Left colon (tissue), 2 donors: Measurements from ENCODE around the gene RMRP. TPM values are rescaled to one million over a fixed set of nuclear protein-coding genes. Genes with fewer than 3 reads are reported as not detected.
A peak's percentile ranks its signal among the peaks of the same experiment; 100 is the strongest.

Experiments
- ATAC-seq: fragments of 200-7000 bp; cut with Tn5 transposase; one replicate; pipeline ENCODE4 v1.9.1; 2020; ENCODE audit warnings: mild to moderate bottlenecking, moderate library complexity
- DNase-seq, 2 donors: peaks; one replicate each; pipeline ENCODE4 v3.0.0-alpha.2; 2020
- intact Hi-C, 2 donors: fragments of 100-400 bp; cut with DNase I in 1 of 2; cut with micrococcal nuclease in 1 of 2; formaldehyde crosslinking; loops; one replicate each; pipeline versions ENCODE4 v1.11.2 to v1.14.0; 2022; cut with DNase I, micrococcal nuclease
- total RNA-seq, 2 donors: library from RNA; stranded (reverse); fragmentation: NEBNext Ultra II Directional; extraction: Animal tissue kit (Norgen Biotek cat#: 25700); gene quantifications; one replicate each; pipeline ENCODE4 v1.2.1, GENCODE V29; 2021
- donor health status: DM: no; HTN: no; CAD: no.
- donor health status: DM: yes; HTN: yes; CAD: no.

The RMRP gene
- total RNA-seq, 2 donors from 2014 or later = 19,198 to 30,979 TPM

DNA sequence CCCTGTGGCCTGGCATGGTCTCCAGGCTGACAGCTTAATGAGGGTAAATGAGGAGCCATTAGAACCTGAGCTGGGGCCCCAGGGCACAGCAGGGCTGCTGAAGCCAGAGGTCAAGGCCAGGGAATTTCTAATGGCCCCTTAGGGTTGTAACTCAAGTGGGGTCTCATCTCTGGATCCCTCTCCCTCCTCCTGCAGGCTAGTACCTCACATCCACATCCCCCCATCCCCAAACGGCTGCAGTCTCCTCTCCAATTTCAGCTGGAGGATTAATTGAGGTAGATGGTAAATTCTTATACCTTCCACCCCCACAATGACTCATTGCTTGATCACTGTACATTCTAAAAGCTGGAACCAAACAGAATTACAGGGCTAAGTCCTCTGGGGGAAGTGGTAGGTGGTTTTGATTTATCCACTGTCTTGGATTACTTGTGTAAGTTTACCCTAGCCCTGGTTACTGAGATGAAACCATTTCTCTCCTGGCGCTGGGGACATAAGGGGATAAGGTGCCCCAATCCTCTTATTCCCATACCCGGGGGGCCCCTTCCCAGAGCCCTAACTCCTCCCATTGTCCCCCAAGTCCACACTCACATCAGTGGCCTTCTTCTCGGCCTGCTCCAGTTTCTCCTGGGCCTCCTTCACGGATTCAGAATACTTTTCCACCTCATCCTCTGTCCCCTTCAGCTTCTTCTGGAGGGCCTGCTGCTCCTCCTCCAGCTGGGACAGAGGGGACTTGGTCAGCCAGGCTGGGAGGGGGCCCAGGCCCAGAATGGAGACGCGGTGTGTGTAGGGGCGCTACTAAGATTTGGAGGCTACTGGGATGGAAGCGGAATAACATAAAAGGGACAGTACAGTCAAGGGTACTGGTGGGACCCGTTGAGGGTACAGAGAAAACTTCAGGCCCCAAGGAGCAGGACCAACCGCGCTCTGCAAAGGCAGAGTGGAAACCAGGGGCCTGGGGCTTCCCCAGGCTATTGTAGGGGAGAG lies 31.0 kb upstream of the RMRP start:
- ATAC-seq = no peak
- DNase-seq = no peak
- intact Hi-C loops = no loop called here

DNA sequence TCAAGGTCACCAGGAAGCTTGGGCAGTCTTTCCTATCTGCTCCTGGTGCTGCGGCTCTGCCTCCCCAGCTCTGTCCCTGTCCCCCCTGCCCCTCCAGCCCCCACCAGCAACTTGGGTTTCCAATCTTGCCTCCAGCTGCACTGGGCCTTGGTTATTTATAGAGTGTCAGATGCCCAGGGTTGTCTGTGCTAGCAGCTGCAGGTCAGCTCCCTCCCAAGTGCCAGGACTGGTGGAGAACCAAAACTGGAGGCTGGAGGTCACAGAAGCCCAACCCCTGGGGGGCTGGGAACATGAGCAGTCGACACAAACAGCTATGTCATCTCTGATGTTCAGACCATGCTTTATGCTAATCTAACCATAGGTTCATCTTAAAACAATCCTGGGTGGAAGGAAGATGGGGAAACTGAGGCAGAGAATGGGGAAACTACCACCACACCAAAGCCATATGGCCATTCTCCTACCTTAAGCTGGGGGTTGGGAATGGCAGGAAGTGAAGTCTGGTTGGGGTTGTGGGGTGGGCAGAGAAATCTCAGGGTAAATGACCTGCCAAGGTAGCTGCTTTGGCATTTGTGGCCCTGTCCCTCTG lies 30.2 kb upstream of the RMRP start:
- intact Hi-C loops = no loop called here
- no peak for DNase-seq
- ATAC-seq = no peak

DNA sequence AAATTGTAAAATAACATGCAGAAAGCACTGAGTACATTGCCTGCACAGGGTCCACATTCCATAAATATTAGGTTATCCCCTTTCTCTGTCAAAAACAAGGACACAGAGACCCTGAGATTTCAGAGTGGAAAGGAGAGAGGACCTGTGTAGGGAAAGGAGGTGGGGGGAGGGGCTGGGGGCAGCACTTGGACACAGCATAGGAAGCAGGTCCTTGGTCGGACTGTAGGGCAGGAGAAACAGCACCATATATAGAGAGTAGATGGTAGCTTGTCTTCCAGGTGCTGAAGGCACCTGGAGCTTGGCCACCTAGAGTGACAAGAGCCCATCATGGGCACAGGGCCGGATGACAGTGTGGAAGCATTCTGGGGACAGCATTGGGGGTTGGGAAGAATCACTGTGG lies 29.5 kb upstream of the RMRP start:
- ATAC-seq (no peak), DNase-seq (no peak)
- intact Hi-C loops = no loop called here

DNA sequence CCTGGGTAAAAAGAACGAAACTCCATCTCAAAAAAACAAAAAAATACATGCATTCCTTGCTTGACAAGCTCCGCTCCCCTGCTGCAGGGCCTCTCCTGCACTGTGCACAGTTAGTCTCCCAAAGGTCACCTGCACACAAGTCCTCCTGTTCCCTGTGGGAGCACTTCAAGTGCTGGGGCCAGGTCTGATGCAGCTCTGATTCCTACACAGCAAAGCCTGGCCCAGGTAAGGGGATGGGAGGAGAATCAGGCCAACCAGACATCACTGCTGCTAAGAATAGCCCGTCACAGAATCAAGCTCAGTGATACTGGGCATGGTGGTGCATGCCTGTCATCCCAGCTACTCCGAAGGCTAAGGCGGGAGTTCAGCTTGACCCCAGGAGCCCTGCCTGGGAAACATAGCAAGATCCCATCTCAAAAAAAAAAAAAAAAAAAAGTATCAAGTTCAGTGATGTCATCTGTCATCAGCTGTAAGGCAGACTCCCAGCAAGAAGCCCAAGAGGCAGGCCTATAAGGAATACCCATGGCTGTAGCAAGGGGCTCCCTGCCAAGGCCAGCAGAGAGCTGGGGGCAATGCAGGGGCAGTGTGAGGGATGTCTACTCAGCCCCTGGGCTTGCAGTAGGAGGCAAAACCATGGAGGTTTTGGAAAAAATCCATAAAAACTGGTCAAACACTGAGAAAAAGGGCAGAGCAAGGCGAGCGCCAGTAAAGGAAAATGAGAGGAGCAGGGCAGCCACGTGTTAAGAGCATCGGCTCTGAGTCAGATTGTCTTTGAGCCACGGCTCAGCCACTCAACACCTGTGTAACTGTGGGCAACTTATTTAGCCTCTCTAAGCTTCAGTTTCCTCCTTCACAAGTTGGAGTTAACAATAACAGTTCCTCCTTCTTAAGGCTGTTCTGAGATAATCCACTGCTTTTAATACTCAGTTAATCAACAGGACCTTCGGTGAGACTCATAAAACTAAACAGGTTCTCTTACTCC lies 28.7 kb upstream of the RMRP start:
- intact Hi-C loops = no loop called here
- ATAC-seq (no peak), DNase-seq (no peak)

DNA sequence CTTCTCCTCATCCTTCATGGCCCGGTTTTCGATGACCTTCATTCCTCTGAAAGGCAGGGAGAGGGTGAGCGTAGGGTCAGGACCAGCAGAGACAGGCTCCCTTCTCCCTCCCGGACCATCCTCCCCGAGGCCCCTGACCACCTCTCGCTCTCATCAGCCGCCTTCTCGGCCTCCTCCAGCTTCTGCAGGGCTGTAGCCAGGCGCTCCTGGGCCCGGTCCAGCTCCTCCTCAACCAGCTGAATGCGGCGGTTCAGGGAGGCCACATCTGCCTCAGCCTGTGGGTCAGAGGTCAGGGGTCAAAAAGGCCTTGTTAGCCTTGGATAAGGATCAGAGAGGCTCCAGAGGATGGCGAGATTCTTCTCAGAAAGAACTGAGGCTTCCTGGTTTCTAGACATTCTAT lies 27.7 kb upstream of the RMRP start:
- ATAC-seq (no peak), DNase-seq (no peak)
- intact Hi-C loops = no loop called here

DNA sequence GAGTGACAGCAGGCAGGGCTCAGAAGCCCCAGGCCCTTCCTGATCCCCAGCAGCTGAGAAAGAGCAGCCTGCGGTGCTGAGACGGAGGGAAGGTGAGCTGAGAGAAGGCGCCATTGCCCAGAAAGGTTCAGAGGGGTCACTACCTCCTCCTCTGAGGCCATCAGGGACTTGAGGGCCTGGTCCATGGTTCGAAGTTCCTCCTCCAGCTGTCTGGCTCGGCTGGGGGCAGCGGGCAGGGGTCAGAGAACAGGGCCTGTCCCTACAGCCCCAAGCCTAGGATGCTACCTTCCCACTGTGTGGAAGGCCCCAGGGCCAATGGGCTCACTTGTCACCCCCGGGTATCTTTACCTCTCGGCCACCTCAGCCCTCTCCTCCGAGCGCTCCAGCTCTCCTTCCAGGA lies 27.1 kb upstream of the RMRP start:
- ATAC-seq (no peak), DNase-seq (no peak)
- intact Hi-C loops = no loop called here

DNA sequence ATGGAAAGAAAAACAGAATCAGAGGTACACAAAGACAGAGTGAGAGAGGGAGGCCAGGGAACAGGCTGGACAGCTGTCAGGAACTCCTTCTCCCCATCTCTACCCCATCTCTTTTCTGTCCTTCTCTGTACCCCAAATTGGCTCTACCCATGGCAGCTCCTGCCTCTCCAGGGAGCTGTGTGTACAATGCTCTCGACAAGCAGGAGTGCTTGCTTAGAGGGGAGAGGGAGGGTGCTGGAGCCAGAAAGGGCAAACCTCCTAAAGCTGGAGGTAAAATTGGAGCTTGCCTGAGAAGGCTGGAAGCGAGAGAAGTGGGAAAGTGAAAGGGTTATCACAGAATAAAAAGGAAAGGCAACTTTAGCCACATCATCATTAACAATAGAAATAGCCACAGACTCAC lies 25.5 kb upstream of the RMRP start:
- DNase-seq (no peak), ATAC-seq (no peak)
- intact Hi-C loops = no loop called here

DNA sequence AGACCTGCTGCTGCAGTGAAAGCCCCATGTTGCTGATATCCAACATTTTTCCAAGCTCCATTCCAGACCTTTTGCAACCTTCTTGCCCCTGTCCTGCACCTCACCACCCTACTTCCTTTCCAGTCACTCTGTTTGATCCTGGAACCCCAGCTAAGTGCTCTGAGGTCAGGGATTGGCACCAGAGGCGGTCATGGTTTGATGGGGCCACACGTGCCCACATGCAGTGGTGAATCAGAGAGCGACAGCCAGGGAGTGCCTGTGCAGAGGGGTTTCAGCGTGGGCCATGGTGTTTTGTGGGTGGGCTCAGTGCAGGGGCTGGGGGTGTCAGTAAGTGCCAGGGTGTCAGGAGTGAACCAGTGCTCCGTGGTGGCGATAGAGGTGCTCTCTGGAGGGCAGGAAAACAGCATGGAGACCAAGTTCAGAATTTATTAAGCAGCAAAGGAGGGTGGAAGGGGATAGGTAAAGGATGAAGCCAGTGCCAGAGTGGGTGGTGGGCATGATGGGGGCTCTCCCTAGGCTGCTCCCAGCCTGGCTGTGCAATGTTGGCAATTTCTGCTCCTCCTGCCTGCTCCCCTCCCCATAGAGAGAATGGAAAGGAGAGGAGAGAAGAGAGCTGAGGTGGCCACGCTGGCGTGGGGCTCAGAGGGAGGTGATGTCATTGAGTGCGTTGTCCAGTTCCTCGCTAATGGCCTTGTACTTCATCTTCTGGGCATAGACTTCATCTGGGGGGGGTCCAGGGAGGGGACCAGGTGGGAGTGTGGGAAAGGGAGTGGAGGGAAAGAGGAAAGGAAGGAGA lies 24.9 kb upstream of the RMRP start:
- intact Hi-C loops = no loop called here
- DNase-seq (no peak), ATAC-seq (no peak)

DNA sequence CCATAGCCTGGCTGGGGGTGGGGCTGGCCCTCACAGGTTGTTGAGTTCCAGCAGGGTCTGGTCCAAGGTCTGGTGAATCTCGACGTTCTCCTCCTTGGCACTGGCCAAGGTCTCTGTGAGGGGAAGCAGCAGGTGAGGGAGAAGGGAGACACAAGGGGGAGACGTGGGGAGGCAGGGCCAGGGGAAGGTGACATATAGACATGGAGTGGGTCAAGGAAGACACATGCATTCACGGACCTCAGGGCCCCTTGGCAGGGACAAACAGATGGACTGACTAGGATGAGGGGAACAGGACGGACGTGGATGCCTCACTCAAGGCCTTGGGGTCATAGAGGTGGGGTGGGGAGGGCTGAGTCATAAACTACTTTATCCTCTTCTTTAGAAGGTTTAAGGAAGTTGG lies 24.2 kb upstream of the RMRP start:
- intact Hi-C loops = no loop called here
- ATAC-seq (no peak), DNase-seq (no peak)

DNA sequence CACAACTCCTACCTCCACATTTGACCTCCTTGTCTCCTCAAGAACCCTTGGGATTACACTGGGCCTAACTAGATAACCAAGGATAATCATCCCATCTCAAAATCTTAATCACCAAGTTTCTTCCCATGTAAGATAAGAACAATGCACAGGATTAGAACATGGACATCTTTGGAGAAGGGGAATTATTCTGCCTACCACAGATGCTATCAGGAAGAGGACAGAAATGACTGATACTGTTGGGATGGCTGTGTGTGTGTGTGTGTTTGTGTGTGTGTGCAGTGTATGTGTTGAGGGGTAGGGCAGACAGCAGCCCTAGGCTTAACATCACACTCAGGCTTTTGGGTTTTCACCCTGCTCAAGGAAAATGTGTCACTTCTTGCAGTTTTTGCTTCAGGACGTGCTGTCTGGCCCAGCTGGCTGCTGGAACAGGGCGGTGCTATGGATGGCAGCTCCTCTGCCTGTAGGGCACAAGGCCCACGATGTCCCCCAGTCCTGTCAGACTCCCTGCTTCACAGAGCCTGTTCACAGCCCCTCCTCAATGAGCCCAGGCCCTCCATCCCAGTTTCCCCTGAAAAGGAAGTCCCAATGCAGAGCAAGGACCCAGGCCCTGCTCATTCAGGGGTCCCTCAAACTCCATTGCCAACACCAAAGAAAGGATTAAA lies 23.7 kb upstream of the RMRP start:
- no peak for DNase-seq
- intact Hi-C loops = no loop called here
- ATAC-seq = no peak

DNA sequence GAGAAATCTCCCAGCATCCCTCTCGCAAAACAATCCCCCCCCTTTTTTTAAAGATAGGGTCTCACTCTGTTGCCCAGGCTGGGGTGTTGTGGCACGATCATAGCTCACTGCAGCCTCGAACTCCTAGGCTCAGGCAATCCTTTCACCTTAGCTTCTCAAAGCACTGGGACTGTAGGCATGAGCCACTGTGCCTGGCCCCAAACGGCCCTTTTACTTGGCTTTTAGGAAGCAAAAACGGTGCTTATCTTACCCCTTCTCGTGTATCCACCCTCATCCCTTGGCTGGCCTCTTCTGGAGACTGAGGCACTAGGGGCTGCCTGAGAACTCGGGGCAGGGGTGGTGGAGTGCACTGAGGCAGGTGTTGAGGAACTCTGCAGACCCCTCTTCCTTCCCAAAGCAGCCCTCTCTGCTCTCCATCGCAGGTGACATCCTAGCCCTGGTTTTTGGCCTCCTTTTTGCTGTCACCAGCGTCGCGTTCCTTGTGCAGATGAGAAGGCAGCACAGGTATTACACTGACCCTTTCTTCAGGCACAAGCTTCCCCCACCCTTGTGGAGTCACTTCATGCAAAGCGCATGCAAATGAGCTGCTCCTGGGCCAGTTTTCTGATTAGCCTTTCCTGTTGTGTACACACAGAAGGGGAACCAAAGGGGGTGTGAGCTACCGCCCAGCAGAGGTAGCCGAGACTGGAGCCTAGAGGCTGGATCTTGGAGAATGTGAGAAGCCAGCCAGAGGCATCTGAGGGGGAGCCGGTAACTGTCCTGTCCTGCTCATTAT lies 22.7 kb upstream of the RMRP start:
- intact Hi-C loops = no loop called here
- DNase-seq = no peak
- no peak for ATAC-seq

DNA sequence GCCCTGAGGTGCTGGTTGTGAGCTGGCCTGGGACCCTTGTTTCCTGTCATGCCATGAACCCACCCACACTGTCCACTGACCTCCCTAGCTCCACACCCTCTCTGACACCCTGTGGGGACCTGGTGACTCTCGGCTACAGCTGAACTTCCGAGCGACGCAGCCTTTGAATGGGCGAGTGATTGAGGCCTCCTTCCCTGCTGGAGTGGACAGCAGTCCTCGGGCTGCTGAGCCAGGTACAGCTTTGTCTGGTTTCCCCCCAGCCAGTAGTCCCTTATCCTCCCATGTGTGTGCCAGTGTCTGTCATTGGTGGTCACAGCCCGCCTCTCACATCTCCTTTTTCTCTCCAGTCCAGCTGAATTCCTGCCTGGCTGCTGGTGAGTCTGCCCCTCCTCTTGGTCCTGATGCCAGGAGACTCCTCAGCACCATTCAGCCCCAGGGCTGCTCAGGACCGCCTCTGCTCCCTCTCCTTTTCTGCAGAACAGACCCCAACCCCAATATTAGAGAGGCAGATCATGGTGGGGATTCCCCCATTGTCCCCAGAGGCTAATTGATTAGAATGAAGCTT lies 22.0 kb upstream of the RMRP start:
- intact Hi-C loops = no loop called here
- ATAC-seq (no peak), DNase-seq (no peak)

DNA sequence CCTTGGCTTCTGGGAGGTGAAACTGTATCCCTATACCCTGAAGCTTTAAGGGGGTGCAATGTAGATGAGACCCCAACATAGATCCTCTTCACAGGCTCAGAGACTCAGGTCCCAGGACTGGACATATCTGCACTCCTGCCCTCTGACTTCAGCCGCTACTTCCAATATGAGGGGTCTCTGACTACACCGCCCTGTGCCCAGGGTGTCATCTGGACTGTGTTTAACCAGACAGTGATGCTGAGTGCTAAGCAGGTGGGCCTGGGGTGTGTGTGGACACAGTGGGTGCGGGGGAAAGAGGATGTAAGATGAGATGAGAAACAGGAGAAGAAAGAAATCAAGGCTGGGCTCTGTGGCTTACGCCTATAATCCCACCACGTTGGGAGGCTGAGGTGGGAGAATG lies 21.3 kb upstream of the RMRP start:
- ATAC-seq = no peak
- DNase-seq = no peak
- intact Hi-C loops = no loop called here

DNA sequence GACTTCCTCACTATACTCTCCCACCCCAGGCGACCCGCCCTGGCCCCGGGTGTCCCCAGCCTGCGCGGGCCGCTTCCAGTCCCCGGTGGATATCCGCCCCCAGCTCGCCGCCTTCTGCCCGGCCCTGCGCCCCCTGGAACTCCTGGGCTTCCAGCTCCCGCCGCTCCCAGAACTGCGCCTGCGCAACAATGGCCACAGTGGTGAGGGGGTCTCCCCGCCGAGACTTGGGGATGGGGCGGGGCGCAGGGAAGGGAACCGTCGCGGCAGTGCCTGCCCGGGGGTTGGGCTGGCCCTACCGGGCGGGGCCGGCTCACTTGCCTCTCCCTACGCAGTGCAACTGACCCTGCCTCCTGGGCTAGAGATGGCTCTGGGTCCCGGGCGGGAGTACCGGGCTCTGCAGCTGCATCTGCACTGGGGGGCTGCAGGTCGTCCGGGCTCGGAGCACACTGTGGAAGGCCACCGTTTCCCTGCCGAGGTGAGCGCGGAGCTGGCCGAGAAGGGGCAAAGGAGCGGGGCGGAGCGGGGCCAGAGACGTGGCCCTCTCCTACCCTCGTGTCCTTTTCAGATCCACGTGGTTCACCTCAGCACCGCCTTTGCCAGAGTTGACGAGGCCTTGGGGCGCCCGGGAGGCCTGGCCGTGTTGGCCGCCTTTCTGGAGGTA lies 18.0 kb upstream of the RMRP start:
- intact Hi-C loops = no loop called here
- peak; percentile 81 for ATAC-seq
- peak in 1 of 2 donors; percentile 62 for DNase-seq

DNA sequence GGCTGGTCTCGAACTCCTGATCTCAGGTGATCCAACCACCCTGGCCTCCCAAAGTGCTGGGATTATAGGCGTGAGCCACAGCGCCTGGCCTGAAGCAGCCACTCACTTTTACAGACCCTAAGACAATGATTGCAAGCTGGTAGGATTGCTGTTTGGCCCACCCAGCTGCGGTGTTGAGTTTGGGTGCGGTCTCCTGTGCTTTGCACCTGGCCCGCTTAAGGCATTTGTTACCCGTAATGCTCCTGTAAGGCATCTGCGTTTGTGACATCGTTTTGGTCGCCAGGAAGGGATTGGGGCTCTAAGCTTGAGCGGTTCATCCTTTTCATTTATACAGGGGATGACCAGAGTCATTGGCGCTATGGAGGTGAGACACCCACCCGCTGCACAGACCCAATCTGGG lies 17.4 kb upstream of the RMRP start:
- DNase-seq = no peak
- intact Hi-C loops = no loop called here
- ATAC-seq = peak; percentile 32

DNA sequence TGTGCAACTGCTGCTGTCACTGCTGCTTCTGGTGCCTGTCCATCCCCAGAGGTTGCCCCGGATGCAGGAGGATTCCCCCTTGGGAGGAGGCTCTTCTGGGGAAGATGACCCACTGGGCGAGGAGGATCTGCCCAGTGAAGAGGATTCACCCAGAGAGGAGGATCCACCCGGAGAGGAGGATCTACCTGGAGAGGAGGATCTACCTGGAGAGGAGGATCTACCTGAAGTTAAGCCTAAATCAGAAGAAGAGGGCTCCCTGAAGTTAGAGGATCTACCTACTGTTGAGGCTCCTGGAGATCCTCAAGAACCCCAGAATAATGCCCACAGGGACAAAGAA lies 16.2 kb upstream of the RMRP start:
- intact Hi-C loops = no loop called here
- DNase-seq = no peak
- ATAC-seq = no peak
